GM06990 (cell line): Measurements from ENCODE around the gene SPINK14.

ENCODE experiments used
- DNase-seq: peaks from one replicate; pipeline ENCODE4 v3.0.0-alpha.2; 2011; ENCODE audit not compliant: insufficient read length; ENCODE audit errors: extremely low read depth
- H3K27me3 ChIP-seq: replicated peaks from 2 replicates; pipeline ENCODE4 v1.6.0; 2011; ENCODE audit warnings: low read length; ENCODE audit not compliant: control insufficient read depth, insufficient read depth
- H3K36me3 ChIP-seq: 2 replicates; pipeline ENCODE4 v1.5.1; 2011; ENCODE audit warnings: low read length; ENCODE audit not compliant: control insufficient read depth, insufficient read depth
- H3K4me3 ChIP-seq: replicated peaks from 2 replicates; pipeline ENCODE4 v1.5.1; 2011; ENCODE audit warnings: low read depth, mild to moderate bottlenecking, control low read depth, low read length
- TF ChIP-seq, protein P1 (sequence below): IDR thresholded peaks from 2 replicates; pipeline ENCODE4 v1.5.1; 2011; ENCODE audit warnings: low read length, control low read depth, mild to moderate bottlenecking, inconsistent platforms; ENCODE audit not compliant: insufficient read depth, poor library complexity, severe bottlenecking

SPINK14 gene

DNA sequence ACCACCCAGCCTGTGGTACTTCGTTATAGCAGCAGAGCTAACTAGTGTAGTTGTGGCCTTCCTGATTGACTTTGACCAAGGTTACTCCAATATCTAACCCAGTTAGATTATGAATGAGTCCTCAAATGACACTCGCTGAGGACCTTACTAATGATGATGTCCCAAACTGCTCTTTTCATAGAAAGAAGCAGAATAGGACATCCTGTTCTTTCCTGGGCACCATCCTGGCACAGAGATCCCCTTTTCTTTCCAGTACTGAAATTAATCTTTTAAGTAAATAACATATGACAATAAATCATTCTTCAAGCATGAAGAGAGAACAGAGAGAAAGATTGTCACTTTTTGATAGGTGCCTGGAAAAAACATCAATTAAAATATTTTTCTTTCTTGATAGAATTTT lies 26.7 kb upstream of the SPINK14 start:
- TF ChIP-seq, protein P1, sequence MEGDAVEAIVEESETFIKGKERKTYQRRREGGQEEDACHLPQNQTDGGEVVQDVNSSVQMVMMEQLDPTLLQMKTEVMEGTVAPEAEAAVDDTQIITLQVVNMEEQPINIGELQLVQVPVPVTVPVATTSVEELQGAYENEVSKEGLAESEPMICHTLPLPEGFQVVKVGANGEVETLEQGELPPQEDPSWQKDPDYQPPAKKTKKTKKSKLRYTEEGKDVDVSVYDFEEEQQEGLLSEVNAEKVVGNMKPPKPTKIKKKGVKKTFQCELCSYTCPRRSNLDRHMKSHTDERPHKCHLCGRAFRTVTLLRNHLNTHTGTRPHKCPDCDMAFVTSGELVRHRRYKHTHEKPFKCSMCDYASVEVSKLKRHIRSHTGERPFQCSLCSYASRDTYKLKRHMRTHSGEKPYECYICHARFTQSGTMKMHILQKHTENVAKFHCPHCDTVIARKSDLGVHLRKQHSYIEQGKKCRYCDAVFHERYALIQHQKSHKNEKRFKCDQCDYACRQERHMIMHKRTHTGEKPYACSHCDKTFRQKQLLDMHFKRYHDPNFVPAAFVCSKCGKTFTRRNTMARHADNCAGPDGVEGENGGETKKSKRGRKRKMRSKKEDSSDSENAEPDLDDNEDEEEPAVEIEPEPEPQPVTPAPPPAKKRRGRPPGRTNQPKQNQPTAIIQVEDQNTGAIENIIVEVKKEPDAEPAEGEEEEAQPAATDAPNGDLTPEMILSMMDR, result no peak
- H3K4me3 ChIP-seq, result no peak overlapping the region
- no peak for DNase-seq
- no peaks in the 10 kb centered on the region; the same call in 1 of the 2 replicates for H3K27me3 ChIP-seq
- H3K36me3 ChIP-seq, result no peaks in the 10 kb centered on the region

- no peaks in the 10 kb centered on the region for H3K36me3 ChIP-seq
- TF ChIP-seq, protein P1, result no peak
- DNase-seq, result no peak
- no peaks in the 10 kb centered on the region for H3K27me3 ChIP-seq
- no peak overlapping the region for H3K4me3 ChIP-seq
These were observed 22.4 kb upstream of the SPINK14 start for GRCh38 chr5:148145916-148146315.

DNA sequence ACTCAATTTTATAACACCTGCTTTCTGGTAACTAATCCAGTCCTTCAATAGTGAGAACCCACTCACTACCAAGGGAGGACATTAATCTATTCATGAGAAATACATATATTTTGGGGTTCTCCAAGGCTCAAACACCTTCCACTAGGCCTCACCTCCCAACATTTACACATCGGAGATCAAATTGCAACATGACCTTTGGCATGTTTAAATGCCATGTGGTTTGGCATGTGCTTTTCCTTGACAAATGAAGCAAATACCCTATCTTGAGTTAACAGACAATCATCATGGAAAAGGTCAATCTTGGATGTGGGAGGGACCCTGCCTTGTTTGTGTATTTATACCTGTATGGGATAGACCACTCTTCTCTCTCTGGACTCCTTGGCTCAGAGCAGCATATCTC lies 21.9 kb upstream of the SPINK14 start:
- TF ChIP-seq, protein P1, result no peak
- no peaks in the 10 kb centered on the region for H3K36me3 ChIP-seq
- no peaks in the 10 kb centered on the region for H3K27me3 ChIP-seq
- no peak overlapping the region for H3K4me3 ChIP-seq
- DNase-seq, result no peak

DNA sequence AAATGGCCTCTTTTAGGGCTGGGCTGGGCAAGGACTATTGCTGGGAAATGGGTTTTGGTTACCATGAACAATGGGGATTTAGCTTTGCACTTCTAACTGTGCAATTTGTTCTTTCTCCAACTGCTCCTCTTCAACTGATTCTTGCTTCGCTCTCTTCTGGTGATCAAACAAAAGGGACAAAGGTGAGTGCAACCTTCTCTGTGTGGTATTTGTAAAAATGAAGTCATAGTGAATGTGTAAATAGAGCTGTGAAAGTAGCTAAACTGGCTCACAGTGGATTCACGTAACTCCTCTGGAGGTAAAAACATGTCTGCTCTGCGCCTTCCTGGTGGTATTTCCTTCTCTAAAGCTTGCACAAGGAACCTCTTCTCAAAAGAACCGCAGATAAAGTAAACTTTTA lies 20.9 kb upstream of the SPINK14 start:
- Histone ChIP-seq H3K36me3 (no peaks in the 10 kb centered on the region), H3K27me3 (no peaks in the 10 kb centered on the region), H3K4me3 (no peak overlapping the region)
- TF ChIP-seq, protein P1, result no peak
- DNase-seq, result no peak

- DNase-seq, result no peak
- TF ChIP-seq, protein P1, result no peak
- Histone ChIP-seq H3K36me3 (no peaks in the 10 kb centered on the region), H3K27me3 (no peaks in the 10 kb centered on the region), H3K4me3 (no peak overlapping the region)
These were observed 16.5 kb upstream of the SPINK14 start for GRCh38 chr5:148151872-148152271.

GRCh38 chr5:148152781-148153180 lies 15.6 kb upstream of the SPINK14 start:
- Histone ChIP-seq H3K27me3 (no peaks in the 10 kb centered on the region), H3K36me3 (no peaks in the 10 kb centered on the region), H3K4me3 (no peak overlapping the region)
- no peak for DNase-seq
- TF ChIP-seq, protein P1, result no peak
